ENCODE results near the gene NDUFA13.

NDUFA13 gene

GRCh38 chr19:19489804-19490204 lies 26.2 kb upstream of the NDUFA13 start:
- DNase-seq, result no peak

DNA sequence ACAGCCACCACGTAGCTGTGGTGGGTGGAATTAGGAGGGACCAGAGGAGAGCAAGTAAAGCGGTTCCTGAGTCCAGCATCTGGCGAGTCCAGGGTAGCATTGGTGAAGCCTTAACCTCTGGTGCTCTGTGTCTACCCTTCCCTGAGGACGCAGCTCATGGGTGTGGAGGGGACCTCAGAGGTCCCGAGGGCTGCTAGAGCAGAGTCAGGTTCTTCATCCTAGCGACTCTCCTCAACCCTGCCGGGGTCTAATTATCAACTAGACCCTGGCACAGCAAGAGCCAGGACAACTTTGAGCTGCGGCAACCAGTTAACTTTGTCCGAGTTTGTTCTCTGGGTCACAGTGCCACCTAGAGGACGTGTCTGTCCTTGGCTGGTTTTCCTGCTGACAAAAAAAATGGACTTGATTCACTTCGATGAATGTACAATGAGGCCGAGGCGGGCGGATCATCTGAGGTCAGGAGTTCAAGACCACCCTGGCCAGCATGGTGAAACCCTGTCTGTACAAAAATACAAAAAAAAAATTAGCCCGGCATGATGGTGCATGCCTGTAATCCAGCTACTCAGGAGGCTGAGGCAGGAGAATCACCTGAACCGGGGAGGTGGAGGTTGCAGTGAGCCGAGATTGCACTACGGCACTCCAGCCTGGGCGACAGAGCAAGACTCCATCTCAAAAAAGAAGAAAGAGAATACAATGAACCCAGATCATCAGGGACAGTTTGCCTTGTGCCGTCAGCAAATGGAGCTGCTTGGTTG lies 25.6 kb upstream of the NDUFA13 start:
- no peak for DNase-seq

DNA sequence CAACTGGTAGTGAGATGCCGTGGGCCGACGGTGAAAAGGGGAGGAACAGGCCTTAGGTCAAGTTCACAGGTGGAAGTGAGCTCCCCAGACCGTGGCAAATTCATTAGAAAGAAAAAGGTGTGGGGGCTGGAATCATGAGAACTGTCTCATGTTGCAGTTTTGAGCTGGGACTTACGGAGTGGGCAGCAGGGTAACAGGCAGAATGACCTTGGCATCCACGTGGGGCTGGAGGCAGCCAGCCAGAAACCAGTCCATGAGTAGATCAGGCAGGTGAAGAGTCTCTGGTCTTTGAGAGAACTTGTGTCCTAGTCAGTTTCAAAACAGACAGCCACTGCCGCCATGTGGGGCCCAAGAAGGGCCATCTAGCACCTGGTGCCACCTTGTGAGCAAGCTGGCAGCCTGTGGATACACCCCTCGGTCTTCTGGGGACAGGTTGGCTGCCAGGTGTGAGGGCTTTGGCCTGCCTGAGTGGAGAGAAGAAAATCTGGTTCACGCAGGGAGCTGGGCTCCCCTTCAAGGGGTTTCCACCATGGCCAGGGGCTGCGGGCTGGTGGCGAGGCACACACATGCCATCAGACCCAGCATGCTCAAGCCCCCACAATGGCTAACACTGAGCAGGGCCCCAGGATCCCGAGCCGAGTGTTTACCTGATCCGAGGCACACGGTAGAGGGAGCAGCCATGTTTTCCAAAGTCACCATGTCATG lies 24.6 kb upstream of the NDUFA13 start:
- DNase-seq, result no peak

DNA sequence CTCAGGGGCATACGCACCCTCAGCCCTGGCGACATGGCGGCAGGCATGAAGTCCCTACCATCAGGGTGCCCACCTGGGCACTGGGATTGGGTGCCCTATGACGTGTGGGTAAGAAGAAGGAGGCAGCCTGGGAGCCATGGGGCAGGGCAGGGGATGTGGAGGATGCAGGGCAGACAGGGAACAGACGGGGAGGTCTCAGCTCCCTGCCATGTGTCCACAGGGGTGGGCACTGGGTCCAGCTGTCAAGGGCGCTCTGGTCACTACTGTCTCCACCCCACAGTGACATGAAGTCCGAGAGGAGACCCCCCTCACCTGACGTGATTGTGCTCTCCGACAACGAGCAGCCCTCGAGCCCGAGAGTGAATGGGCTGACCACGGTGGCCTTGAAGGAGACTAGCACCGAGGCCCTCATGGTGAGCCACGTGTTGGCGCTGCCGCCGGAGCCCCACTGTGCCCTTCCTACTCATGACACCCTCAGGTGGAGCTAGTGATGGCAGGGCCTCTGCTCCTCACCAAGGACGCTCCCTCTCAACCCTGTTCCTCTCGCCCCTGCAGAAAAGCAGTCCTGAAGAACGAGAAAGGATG lies 23.9 kb upstream of the NDUFA13 start:
- no peak for DNase-seq

DNA sequence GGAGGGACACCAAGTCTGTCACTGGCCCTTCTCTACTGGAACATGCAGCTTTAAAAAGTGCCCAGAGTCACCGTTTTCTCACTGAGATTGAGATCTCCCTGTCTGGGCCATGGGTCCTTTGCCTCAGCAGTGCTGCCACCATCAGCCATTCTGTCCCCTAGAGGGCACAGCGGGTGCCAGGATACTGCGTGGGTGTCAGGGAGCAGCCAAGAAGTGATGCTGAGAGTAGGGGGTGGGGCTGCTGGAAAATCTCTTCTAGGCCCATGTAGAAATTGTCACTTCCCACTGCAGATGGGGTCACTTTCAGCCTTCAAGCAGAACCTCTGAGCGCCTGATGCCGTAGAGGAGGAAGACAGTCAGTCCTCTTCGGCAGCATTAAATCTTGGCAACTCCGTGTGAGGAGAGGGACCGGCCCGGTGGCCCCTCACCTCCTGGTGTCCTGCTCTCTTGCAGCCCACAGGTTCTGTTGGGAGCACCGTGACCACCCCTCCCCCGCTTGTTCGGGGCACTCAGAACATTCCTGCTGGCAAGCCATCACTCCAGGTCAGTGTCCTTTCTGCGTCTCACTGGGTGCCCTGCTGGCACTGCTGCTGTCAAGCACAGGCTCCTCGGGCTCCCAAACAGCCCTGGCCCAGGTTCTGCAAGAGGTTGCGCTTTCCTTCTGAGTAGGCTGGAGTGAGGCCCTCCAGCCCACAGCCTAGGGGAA lies 22.0 kb upstream of the NDUFA13 start:
- DNase-seq, result no peak

DNA sequence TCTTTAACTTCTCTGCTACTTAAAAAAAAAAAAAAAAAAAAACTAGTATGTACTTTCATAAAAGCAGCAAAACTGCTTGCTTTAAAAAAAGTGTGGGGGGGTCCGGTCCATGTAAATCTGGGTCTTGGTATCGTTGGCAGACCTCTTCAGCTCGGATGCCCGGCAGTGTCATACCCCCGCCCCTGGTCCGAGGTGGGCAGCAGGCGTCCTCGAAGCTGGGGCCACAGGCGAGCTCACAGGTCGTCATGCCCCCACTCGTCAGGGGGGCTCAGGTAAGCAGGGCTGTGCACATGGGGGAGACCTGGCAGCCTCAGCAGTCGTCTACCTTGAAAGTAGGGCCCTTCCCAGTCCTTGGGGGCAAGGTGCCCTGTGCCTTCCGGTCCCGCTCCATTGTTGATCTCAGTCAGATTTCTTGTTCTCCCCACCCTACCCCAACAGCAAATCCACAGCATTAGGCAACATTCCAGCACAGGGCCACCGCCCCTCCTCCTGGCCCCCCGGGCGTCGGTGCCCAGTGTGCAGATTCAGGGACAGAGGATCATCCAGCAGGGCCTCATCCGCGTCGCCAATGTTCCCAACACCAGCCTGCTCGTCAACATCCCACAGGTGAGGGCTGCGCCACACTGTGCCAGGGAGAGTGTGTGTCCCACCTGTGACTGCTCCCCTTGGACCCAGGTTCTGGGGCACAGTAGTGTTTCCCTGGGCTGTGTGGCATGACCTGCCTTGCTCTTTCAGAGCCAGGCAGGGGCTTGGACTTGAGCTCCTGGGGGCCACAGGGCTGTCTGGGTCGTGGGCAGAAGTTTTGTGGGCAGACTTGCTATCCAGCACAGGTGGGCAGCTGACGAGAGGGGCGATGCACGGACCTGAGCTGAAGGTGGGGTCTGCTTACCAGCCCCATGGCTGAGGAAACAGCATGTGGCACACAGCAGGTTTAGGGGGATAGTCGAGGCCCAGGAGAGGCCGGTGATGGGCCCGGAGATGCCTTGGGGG lies 20.1 kb upstream of the NDUFA13 start:
- DNase-seq, result no peak

DNA sequence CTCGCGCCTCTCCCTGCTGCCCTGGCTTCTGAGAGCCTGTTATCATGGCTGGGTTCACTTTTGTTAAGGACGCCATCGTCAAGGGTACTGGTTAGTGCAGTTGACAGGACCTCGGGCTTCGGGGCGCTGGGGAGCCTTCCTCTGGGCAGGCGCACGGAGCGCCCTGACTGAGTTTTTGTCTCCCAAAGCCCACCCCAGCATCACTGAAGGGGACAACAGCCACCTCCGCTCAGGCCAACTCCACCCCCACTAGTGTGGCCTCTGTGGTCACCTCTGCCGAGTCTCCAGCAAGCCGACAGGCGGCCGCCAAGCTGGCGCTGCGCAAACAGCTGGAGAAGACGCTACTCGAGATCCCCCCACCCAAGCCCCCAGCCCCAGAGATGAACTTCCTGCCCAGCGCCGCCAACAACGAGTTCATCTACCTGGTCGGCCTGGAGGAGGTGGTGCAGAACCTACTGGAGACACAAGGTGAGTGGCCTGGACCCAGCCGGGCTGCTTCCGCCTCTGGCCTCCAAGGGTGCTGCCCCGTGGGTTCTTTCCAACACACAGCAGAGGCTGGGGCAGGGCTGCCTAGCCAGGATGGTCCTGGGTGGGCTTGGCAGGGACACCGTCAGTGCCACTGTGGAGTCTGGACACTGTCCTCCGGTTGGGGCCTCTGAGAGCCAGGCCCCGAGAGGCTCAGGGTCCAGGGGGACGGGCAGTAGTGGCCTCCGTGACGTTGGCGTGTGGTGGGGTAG lies 17.6 kb upstream of the NDUFA13 start:
- no peak for DNase-seq

GRCh38 chr19:19499272-19499995 lies 16.6 kb upstream of the NDUFA13 start:
- no peak for DNase-seq

- DNase-seq, result no peak
Observed at GRCh38 chr19:19500975-19501644, 14.9 kb upstream of the NDUFA13 start.

DNA sequence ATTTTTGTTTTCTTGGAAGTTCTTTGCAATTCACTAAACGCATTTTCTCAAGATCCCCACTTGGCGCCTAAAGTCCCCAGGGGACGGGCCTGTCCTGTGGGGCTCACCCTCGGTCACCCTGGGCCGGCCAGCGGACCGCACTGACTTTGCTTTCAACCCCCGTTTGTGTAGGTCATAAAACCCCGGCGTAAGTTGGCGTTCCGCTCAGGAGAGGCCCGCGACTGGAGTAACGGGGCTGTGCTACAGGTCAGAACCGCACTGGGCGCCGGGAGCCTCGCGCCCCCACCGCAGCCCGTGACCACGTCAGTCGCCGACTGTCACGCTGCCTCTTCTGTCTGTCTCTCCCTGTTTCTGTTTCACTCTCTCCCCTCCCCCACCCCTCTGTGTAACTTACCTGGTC lies 14.2 kb upstream of the NDUFA13 start:
- no peak for DNase-seq

- DNase-seq, result no peak
Observed at GRCh38 chr19:19502281-19502680, 13.7 kb upstream of the NDUFA13 start.

DNA sequence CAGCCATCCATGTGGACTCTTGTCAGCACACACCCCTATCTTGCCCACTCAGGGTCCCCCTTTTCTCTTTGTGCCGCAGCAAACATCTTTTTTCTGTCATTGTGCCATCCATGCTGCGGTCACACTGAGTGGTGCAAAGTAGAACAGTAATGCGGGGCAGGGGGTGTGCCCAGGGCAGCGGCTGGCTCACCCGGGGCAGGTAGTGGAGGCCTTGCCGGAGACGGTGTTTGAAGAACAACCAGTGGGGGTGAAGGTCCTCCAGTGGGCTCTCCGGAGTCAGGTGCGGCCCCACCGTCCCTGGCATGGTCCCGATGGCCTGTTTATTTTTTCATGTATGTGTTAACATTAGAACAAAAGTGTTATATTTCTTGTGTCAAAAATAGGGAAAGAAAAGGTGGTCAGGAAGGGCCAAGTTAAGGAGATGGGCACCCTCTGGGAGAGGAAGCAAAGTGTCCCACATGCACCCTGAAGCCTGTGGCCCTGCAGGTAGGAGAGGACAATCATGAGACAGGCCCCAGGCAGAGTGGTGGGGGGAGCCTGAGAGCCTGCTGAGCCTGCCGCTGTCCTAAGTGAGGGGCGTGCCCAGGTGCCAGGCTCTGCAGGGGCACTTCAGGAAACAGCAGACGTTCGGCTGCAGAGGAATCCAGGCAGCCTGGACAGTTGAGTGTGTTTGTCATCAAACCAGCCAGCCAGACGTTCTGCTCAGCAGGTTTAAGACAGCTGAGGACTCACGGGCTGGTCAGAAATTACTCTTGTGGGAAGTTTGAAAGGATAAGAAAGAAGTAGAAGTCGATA lies 13.0 kb upstream of the NDUFA13 start:
- DNase-seq, result no peak

DNA sequence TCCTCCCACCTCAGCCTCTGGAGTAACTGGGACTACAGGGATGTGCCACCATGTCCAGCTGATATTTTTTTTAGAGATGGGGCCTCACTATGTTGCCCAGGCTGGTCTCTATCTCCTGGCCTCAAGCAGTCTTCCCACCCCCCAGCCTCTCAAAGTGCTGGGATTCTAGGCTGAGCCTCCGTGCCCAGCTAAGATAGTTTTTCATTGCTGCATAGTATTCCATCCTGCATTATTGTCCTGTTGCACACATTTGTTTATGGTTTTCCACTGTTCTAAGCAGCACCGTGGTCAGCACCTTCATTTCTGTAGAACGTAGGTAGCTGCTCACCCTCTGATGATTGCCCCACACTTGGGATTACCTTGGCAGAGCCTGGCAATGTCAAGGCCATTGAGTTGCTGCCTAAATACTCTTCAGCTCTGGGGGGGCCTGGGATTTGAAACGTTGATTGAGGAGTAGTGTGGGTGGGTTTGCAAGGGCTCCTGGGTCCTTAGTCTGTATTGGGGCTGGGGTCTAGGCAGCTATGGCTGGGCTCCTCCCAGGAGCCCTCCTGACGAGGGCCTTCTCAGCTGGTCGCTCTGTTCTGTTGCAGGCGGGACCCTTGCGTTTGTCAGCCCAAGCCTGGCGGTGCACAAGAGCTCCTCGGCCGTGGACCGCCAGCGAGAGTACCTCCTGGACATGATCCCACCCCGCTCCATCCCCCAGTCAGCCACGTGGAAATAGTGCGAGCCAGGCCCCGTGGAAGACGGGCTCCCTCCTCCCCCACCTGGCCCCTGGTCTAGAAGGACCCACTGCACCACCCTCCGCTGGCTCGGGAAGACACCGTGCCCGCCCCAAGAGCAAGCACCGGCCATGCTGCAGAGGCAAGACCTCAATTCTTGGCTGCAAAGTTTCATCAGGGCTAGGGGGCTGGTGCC lies 11.0 kb upstream of the NDUFA13 start:
- no peak for DNase-seq

- no peak for DNase-seq
Observed at GRCh38 chr19:19505669-19506326, 10.2 kb upstream of the NDUFA13 start.

GRCh38 chr19:19506592-19506991 lies 9.4 kb upstream of the NDUFA13 start:
- no peak for DNase-seq

DNA sequence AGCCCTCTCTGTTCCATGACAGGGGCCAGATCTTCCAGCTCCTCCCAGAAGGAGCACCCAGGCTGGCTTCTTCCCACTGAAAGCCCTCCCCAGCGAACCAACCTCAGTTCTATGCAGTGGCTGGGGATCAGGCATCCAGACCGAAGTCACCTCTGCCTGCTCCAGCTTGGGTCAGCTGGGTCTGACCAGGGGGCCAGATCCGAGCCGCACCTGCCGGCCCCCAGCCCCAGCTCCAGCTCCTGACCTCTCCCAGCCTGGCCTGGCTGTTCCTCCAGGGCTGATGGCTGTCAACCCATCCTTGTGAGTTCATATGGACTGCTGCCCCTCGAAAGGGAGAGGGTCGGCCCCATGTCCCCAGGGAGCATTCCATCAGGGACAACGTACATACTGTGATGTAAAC lies 8.7 kb upstream of the NDUFA13 start:
- no peak for DNase-seq

DNA sequence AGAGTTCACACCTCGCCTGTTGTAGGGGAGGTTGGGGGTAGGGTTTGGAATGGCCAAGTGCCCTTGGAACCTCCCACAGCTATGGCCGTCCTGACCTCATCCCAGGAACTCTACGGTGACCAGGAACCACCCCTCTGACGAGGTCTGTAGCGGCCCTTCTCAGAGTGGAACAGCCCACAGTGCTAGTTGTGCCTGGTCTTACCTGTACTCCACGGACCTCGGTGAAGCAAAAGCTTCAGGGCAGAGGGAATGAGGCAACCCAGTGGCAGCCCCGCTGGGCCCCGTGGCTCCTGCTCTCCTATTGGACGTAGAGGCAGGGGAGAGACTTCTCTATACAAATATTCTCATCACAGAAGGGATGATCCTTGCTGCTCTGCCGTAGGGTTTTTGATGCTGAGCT lies 7.8 kb upstream of the NDUFA13 start:
- no peak for DNase-seq

GRCh38 chr19:19510432-19510831 lies 5.6 kb upstream of the NDUFA13 start:
- DNase-seq, result no peak

Measured in NCI-H187 treated with DMSO at 0.1 percent for 48 hours (cell line).